Neural progenitor cell (in vitro differentiated cells): ENCODE results near the gene CDH13. TPM values are rescaled to one million over a fixed set of nuclear protein-coding genes. Genes with fewer than 3 reads are reported as not detected.

Source experiments
- DNase-seq: peaks from one replicate; pipeline ENCODE4 v3.0.0-alpha.2; 2016; ENCODE audit warnings: low spot score
- H2AFZ ChIP-seq: fragments of 200-600 bp; sonication (generic); replicated peaks from 2 replicates; pipeline ENCODE4 v1.6.1; 2016; ENCODE audit warnings: antibody characterized with exemption
- H3F3A ChIP-seq: fragments of 200-600 bp; sonication (generic); 2 replicates; pipeline ENCODE4 v1.6.1; 2016; ENCODE audit warnings: antibody characterized with exemption, low read depth
- H3K27ac ChIP-seq: fragments of 200-600 bp; sonication (generic); 2 replicates; pipeline ENCODE4 v1.5.1; 2016; ENCODE audit warnings: mild to moderate bottlenecking
- H3K27me3 ChIP-seq: fragments of 200-600 bp; sonication (generic); 2 replicates; pipeline ENCODE4 v1.6.1; 2016; ENCODE audit warnings: mild to moderate bottlenecking, moderate library complexity
- H3K36me3 ChIP-seq: fragments of 200-600 bp; sonication (generic); 2 replicates; pipeline ENCODE4 v1.5.1; 2016
- H3K4me1 ChIP-seq: fragments of 200-600 bp; sonication (generic); 2 replicates; pipeline ENCODE4 v1.6.1; 2016; ENCODE audit warnings: mixed run types
- H3K4me2 ChIP-seq: fragments of 200-600 bp; sonication (generic); 2 replicates; pipeline ENCODE4 v1.6.1; 2016
- H3K4me3 ChIP-seq: fragments of 200-600 bp; sonication (generic); 2 replicates; pipeline ENCODE4 v1.5.1; 2016
- H3K79me2 ChIP-seq: fragments of 200-600 bp; sonication (generic); 2 replicates; pipeline ENCODE4 v1.6.1; 2016; ENCODE audit warnings: low read depth
- H3K9ac ChIP-seq: fragments of 200-600 bp; sonication (generic); 2 replicates; pipeline ENCODE4 v1.6.1; 2016
- H3K9me3 ChIP-seq: fragments of 200-600 bp; sonication (generic); 2 replicates; pipeline ENCODE4 v1.5.1; 2016; ENCODE audit warnings: low read depth
- H4K20me1 ChIP-seq: fragments of 200-600 bp; sonication (generic); 2 replicates; pipeline ENCODE4 v1.6.1; 2016; ENCODE audit warnings: low read depth
- H3K27ac Mint-ChIP-seq: 3 replicates; pipeline ENCODE4 v1.8.0; 2021; ENCODE audit warnings: mixed read lengths
- H3K27me3 Mint-ChIP-seq: 2 replicates; pipeline ENCODE4 v1.8.0; 2022; ENCODE audit warnings: low read depth, mild to moderate bottlenecking, inconsistent platforms, moderate library complexity, mixed read lengths; ENCODE audit not compliant: insufficient read depth
- H3K36me3 Mint-ChIP-seq: 3 replicates; pipeline ENCODE4 v1.8.0; 2021; ENCODE audit warnings: mixed read lengths
- H3K4me1 Mint-ChIP-seq: 3 replicates; pipeline ENCODE4 v1.8.0; 2021; ENCODE audit warnings: mixed read lengths
- H3K4me3 Mint-ChIP-seq: 3 replicates; pipeline ENCODE4 v1.8.0; 2021; ENCODE audit warnings: mild to moderate bottlenecking, moderate library complexity, mixed read lengths
- H3K9me3 Mint-ChIP-seq: 3 replicates; pipeline ENCODE4 v1.8.0; 2020; ENCODE audit warnings: mixed read lengths
- CTCF ChIP-seq: fragments of 200-600 bp; sonication (generic); IDR thresholded peaks from 2 replicates; pipeline ENCODE4 v1.5.1; 2017; ENCODE audit warnings: antibody characterized with exemption, mild to moderate bottlenecking
- EZH2 ChIP-seq: fragments of 200-600 bp; sonication (generic); IDR thresholded peaks from 2 replicates; pipeline ENCODE4 v1.6.1; 2017; ENCODE audit warnings: antibody characterized with exemption, mild to moderate bottlenecking, moderate library complexity
- EZH2phosphoT487 ChIP-seq: fragments of 200-600 bp; sonication (generic); IDR thresholded peaks from 2 replicates; pipeline ENCODE4 v1.6.1; 2017; ENCODE audit warnings: antibody characterized with exemption
- total RNA-seq: library from RNA; depleted of rRNA; stranded (reverse); fragments of >200 nt; gene quantifications from 2 replicates; pipeline ENCODE4 v1.2.3, GENCODE V29; 2015; ENCODE audit warnings: low replicate concordance

The CDH13 gene
- total RNA-seq, 1 donor from 2014 or later = 3.0 TPM

GRCh38 chr16:83552930-83553329 is 926.2 kb downstream of the CDH13 start:
- no peak overlapping the region for H3K9ac ChIP-seq
- no peaks in the 10 kb centered on the region for H3K36me3 ChIP-seq
- peaks cover 12% of the 10 kb centered on the region for H3F3A ChIP-seq
- peaks cover 8% of the 10 kb centered on the region for H3K4me1 Mint-ChIP-seq
- H2AFZ ChIP-seq = no peak overlapping the region
- no peaks in the 10 kb centered on the region for H3K27me3 ChIP-seq
- H3K36me3 Mint-ChIP-seq = no peaks in the 10 kb centered on the region
- no peak overlapping the region for H3K4me2 ChIP-seq
- no peaks in the 10 kb centered on the region for H3K9me3 ChIP-seq
- no peak for TF ChIP-seq EZH2
- TF ChIP-seq CTCF = no peak
- TF ChIP-seq EZH2phosphoT487 = no peak
- H4K20me1 ChIP-seq = no peaks in the 10 kb centered on the region
- DNase-seq = no peak
- H3K27me3 Mint-ChIP-seq = peaks cover 4% of the 10 kb centered on the region
- no peak overlapping the region for H3K4me3 ChIP-seq
- no peak overlapping the region for H3K27ac Mint-ChIP-seq
- H3K79me2 ChIP-seq = no peaks in the 10 kb centered on the region
- H3K4me3 Mint-ChIP-seq = no peak overlapping the region
- no peaks in the 10 kb centered on the region for H3K9me3 Mint-ChIP-seq
- no peak overlapping the region for H3K27ac ChIP-seq
- H3K4me1 ChIP-seq = peaks cover 20% of the 10 kb centered on the region

GRCh38 chr16:83554096-83554495 is 927.3 kb downstream of the CDH13 start:
- no peak overlapping the region for H3K4me3 Mint-ChIP-seq
- no peaks in the 10 kb centered on the region for H3K27me3 ChIP-seq

GRCh38 chr16:83554540-83554939 is 927.8 kb downstream of the CDH13 start:
- Histone ChIP-seq H4K20me1 (no peaks in the 10 kb centered on the region), H3K9me3 (no peaks in the 10 kb centered on the region), H3K36me3 (no peaks in the 10 kb centered on the region), H3F3A (peaks cover 8% of the 10 kb centered on the region), H3K4me1 (peaks cover 15% of the 10 kb centered on the region), H3K27ac (no peak overlapping the region), H3K4me2 (no peak overlapping the region), H3K27me3 (no peaks in the 10 kb centered on the region), H2AFZ (no peak overlapping the region), H3K4me3 (no peak overlapping the region), H3K79me2 (no peaks in the 10 kb centered on the region), H3K9ac (no peak overlapping the region)
- Mint-ChIP-seq H3K27ac (no peak overlapping the region), H3K4me1 (peaks cover 7% of the 10 kb centered on the region), H3K9me3 (no peaks in the 10 kb centered on the region), H3K4me3 (no peak overlapping the region), H3K27me3 (peaks cover 2% of the 10 kb centered on the region), H3K36me3 (no peaks in the 10 kb centered on the region)
- DNase-seq = no peak
- TF ChIP-seq CTCF = no peak
- TF ChIP-seq EZH2 = no peak
- no peak for TF ChIP-seq EZH2phosphoT487

More at GRCh38 chr16:83554096-83554495, 927.3 kb downstream of the CDH13 start:
- Histone ChIP-seq H3K4me3 (no peak overlapping the region), H3K4me2 (no peak overlapping the region), H3K79me2 (no peaks in the 10 kb centered on the region), H3F3A (peaks cover 12% of the 10 kb centered on the region), H3K9me3 (no peaks in the 10 kb centered on the region), H3K4me1 (peaks cover 19% of the 10 kb centered on the region), H4K20me1 (no peaks in the 10 kb centered on the region), H3K27ac (no peak overlapping the region), H2AFZ (no peak overlapping the region), H3K9ac (no peak overlapping the region), H3K36me3 (no peaks in the 10 kb centered on the region)
- H3K27ac Mint-ChIP-seq = no peak overlapping the region
- H3K9me3 Mint-ChIP-seq = no peaks in the 10 kb centered on the region
- peaks cover 2% of the 10 kb centered on the region for H3K27me3 Mint-ChIP-seq
- H3K36me3 Mint-ChIP-seq = no peaks in the 10 kb centered on the region
- no peak for DNase-seq
- H3K4me1 Mint-ChIP-seq = peaks cover 8% of the 10 kb centered on the region
- TF ChIP-seq EZH2 = no peak
- no peak for TF ChIP-seq CTCF
- no peak for TF ChIP-seq EZH2phosphoT487
